ENCODE measurements around the gene PPTC7.

PPTC7 gene, protein sequence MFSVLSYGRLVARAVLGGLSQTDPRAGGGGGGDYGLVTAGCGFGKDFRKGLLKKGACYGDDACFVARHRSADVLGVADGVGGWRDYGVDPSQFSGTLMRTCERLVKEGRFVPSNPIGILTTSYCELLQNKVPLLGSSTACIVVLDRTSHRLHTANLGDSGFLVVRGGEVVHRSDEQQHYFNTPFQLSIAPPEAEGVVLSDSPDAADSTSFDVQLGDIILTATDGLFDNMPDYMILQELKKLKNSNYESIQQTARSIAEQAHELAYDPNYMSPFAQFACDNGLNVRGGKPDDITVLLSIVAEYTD
- long read RNA-seq, partial matches to known transcripts = 1 of 8 reads
- long read RNA-seq, other reads (novel, unspliced or antisense) = 7 of 8 reads

DNA sequence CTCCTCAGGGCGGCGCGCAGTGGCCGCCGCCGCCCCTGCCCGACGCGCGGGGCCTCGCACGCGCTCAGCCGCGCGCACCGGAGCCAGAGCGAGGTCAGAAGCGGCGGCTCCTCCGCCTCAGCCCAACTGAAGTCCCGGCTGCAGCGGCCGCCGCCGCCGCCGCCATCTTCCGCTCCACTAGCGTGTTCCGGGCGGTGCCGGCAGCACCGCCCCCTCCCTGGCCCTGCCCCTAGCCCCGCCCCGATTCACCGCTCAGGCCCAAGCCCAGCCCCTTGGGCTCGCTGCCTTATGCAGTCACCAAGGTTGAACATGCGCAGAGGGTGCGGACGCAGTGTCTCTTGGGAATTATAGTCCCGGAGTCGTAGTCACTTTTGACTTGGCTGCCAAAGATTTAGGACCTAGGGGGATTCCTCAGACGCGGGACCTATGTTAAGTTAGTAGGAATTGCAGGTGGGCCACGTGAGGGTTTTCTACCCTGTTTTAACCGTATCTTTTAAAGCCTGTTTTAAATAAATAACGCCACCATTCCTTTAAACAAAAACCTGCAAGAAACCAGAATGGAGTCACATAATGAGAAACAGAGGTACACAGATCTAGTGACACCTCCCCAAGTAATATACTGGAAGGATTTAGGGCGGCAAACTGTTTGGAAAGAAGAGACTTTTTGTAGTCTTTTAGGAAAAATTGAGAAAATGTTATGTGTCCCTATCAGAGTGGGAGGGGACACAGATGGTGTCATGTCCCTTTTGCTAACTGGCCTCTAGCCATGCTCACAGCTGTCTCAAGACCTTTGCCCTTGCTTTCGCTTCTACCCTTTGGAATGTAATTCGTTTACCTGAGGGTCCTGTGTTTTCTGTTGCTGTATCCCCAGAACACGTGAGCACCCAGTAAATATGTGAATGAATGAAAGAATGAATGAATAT lies at the start of gene PPTC7:
PPTC7 (minus strand) TSS at position 182 of the 923 bp plus-strand sequence. CDS start 287 bp downstream, outside the sequence.
- Histone ChIP-seq H3K4me3 (replicated peaks; ENCODE audit: insufficient read depth, low read length) (peak within 1 kb of the TSS; percentile 88), H3K27ac (replicated peaks) (peak within 1 kb of the TSS; percentile 87), H3K27me3 (ENCODE audit: insufficient read depth, poor library complexity, severe bottlenecking) (no peaks in the 10 kb centered on the region)
- peak; percentile 89 to 97 for DNase-seq (ENCODE audit: low read depth in 1 of 2, low spot score in 1 of 2)
- TF ChIP-seq, protein P1, sequence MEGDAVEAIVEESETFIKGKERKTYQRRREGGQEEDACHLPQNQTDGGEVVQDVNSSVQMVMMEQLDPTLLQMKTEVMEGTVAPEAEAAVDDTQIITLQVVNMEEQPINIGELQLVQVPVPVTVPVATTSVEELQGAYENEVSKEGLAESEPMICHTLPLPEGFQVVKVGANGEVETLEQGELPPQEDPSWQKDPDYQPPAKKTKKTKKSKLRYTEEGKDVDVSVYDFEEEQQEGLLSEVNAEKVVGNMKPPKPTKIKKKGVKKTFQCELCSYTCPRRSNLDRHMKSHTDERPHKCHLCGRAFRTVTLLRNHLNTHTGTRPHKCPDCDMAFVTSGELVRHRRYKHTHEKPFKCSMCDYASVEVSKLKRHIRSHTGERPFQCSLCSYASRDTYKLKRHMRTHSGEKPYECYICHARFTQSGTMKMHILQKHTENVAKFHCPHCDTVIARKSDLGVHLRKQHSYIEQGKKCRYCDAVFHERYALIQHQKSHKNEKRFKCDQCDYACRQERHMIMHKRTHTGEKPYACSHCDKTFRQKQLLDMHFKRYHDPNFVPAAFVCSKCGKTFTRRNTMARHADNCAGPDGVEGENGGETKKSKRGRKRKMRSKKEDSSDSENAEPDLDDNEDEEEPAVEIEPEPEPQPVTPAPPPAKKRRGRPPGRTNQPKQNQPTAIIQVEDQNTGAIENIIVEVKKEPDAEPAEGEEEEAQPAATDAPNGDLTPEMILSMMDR (IDR thresholded peaks at IDR 0.05; ENCODE audit: insufficient read depth, low read length) = no peak
- peak; percentile 49; the same call in 1 of the 2 replicates for TF ChIP-seq POLR2AphosphoS5 (IDR thresholded peaks at IDR 0.05; ENCODE audit: low read depth)

DNA sequence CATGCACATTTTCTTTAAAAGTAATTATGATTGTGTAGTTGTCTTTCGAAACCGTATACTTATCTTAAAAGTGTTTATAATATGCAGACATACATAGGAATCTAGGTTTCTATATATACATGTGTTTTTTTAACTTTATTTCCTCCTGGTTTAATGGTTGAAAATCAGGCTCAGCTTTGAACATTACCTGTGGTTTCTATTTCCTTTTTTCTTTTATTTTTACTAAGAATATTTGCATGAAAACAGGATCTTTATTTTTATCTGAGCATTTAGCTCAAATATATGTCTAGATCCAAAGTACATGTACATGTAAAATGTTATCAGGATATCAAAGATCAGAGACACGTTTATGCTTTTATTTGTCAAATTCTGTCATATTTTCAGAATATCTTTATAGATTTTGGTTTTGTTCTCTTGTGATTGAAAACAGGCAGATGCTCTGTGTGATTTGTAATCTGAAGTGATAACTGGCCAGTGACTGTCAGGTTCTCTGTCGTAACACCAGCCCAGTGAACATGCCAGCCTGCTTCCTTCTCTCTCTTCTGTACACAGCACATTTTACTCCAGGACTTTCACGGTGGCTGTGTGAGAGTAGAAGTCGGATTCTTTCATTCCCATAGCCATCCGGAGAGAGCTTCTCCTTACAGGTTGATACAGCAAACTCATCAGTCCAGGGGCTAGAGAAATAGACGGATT lies 44.5 kb upstream of the PPTC7 start:
- Histone ChIP-seq H3K4me3 (replicated peaks; ENCODE audit: insufficient read depth, low read length) (no peak overlapping the region), H3K27ac (replicated peaks) (no peak overlapping the region), H3K27me3 (ENCODE audit: insufficient read depth, poor library complexity, severe bottlenecking) (no peaks in the 10 kb centered on the region)
- TF ChIP-seq, protein P2, sequence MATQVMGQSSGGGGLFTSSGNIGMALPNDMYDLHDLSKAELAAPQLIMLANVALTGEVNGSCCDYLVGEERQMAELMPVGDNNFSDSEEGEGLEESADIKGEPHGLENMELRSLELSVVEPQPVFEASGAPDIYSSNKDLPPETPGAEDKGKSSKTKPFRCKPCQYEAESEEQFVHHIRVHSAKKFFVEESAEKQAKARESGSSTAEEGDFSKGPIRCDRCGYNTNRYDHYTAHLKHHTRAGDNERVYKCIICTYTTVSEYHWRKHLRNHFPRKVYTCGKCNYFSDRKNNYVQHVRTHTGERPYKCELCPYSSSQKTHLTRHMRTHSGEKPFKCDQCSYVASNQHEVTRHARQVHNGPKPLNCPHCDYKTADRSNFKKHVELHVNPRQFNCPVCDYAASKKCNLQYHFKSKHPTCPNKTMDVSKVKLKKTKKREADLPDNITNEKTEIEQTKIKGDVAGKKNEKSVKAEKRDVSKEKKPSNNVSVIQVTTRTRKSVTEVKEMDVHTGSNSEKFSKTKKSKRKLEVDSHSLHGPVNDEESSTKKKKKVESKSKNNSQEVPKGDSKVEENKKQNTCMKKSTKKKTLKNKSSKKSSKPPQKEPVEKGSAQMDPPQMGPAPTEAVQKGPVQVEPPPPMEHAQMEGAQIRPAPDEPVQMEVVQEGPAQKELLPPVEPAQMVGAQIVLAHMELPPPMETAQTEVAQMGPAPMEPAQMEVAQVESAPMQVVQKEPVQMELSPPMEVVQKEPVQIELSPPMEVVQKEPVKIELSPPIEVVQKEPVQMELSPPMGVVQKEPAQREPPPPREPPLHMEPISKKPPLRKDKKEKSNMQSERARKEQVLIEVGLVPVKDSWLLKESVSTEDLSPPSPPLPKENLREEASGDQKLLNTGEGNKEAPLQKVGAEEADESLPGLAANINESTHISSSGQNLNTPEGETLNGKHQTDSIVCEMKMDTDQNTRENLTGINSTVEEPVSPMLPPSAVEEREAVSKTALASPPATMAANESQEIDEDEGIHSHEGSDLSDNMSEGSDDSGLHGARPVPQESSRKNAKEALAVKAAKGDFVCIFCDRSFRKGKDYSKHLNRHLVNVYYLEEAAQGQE (IDR thresholded peaks at IDR 0.05; ENCODE audit: insufficient replicate concordance, low read depth) = no peak
- TF ChIP-seq POLR2AphosphoS5 (IDR thresholded peaks at IDR 0.05; ENCODE audit: low read depth) (no peak), GABPA (IDR thresholded peaks at IDR 0.05; ENCODE audit: low read depth) (no peak), SPI1 (IDR thresholded peaks at IDR 0.05; ENCODE audit: borderline replicate concordance, low read depth) (no peak)
- TF ChIP-seq, protein P1 (IDR thresholded peaks at IDR 0.05; ENCODE audit: insufficient read depth, low read length) = no peak
- peak; percentile 25 to 55 for DNase-seq (ENCODE audit: low read depth in 1 of 2, low spot score in 1 of 2)

DNA sequence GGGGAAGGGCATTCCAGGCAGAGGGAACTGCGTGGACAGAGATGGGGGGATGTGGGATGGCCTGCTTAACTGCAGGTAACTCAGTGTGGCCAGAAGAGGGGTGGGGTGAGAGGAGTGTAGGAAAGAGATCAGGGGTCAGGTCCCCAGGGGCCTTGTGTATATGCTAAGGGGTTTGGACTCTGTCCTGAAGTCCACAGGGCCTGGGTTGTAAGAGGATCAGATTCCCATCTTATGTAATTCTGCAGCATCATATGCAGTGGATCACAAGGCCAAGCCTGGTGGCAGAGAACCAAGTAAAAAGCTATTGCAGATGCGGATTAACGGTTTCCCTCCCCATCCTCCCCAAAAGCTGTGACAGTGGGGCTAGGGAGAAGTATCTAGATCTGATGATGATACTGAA lies 39.5 kb upstream of the PPTC7 start:
- TF ChIP-seq GABPA (IDR thresholded peaks at IDR 0.05; ENCODE audit: low read depth) (no peak), POLR2AphosphoS5 (IDR thresholded peaks at IDR 0.05; ENCODE audit: low read depth) (no peak)
- Histone ChIP-seq H3K4me3 (replicated peaks; ENCODE audit: insufficient read depth, low read length) (no peak overlapping the region), H3K27ac (replicated peaks) (no peak overlapping the region), H3K27me3 (ENCODE audit: insufficient read depth, poor library complexity, severe bottlenecking) (no peaks in the 10 kb centered on the region)
- DNase-seq (ENCODE audit: low read depth in 1 of 2, low spot score in 1 of 2) = no peak

DNA sequence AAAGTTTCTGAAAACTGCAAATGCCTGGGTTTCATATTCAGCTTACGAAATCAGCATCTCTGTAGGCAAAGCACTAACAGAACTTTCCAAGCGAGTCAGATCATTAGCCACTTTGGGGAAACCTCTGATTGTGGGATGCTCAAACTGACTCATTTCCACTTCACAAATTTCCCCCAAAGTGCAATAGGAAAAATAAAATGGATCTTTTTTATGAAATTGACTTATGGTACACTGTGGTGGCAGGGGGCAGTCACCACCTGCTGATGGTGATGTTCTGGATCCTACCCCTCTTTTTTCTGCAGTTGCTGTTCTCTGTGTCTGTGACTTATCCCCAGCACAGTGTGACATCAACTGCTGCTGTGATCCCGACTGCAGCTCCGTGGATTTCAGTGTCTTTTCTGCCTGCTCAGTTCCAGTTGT lies 36.4 kb upstream of the PPTC7 start:
- DNase-seq (ENCODE audit: low read depth in 1 of 2, low spot score in 1 of 2) = no peak
- Histone ChIP-seq H3K27me3 (ENCODE audit: insufficient read depth, poor library complexity, severe bottlenecking) (no peaks in the 10 kb centered on the region), H3K4me3 (replicated peaks; ENCODE audit: insufficient read depth, low read length) (no peak overlapping the region), H3K27ac (replicated peaks) (no peak overlapping the region)
- no peak for TF ChIP-seq GABPA (IDR thresholded peaks at IDR 0.05; ENCODE audit: low read depth)
- TF ChIP-seq, protein P1 (IDR thresholded peaks at IDR 0.05; ENCODE audit: insufficient read depth, low read length) = no peak
- TF ChIP-seq, protein P2 (IDR thresholded peaks at IDR 0.05; ENCODE audit: insufficient replicate concordance, low read depth) = no peak
- TF ChIP-seq POLR2AphosphoS5 (IDR thresholded peaks at IDR 0.05; ENCODE audit: low read depth) = no peak
- no peak for TF ChIP-seq SPI1 (IDR thresholded peaks at IDR 0.05; ENCODE audit: borderline replicate concordance, low read depth)

All from HL-60 (cell line).